A673 (cell line): ENCODE data around the gene CNOT8. TPM values are rescaled to one million over a fixed set of nuclear protein-coding genes. Genes with fewer than 3 reads are reported as not detected.

Source experiments
- BruUV-seq: library from RNA; stranded (reverse); fragments of 400-500 nt; replicated peaks from 2 replicates; lab custom pipeline; 2021; lab: Mats Ljungman, UMichigan
- CTCF ChIA-PET: fragments of 300-600 bp; sonication (Branson Sonifier 250); formaldehyde crosslinking; loops from one replicate; lab custom pipeline; 2022; ENCODE audit warnings: antibody characterized with exemption; lab: Charles Lee
- POLR2A ChIA-PET: fragments of 300-600 bp; sonication (Branson Sonifier 250); formaldehyde crosslinking; loops from one replicate; lab custom pipeline; 2022; ENCODE audit warnings: antibody characterized with exemption; ENCODE audit not compliant: low non-redundant PET; lab: Charles Lee
- DNase-seq: peaks from one replicate; pipeline ENCODE4 v3.0.0-alpha.2; 2015; ENCODE audit warnings: low spot score
- H3K27ac ChIP-seq: fragments of 200-600 bp; sonication (generic); 2 replicates; pipeline ENCODE4 v1.5.1; 2016; ENCODE audit warnings: mixed run types, low read depth, mild to moderate bottlenecking, mixed read lengths, antibody characterized with exemption, low read length; ENCODE audit not compliant: poor library complexity, severe bottlenecking
- H3K27me3 ChIP-seq: fragments of 200-600 bp; sonication (generic); replicated peaks from 2 replicates; pipeline ENCODE4 v1.6.1; 2017; ENCODE audit warnings: mixed run types, low read depth, mild to moderate bottlenecking, mixed read lengths, antibody characterized with exemption, low read length; ENCODE audit not compliant: insufficient read depth, poor library complexity
- H3K36me3 ChIP-seq: fragments of 200-600 bp; sonication (generic); 2 replicates; pipeline ENCODE4 v1.6.1; 2016; ENCODE audit warnings: mixed run types, mild to moderate bottlenecking, mixed read lengths, antibody characterized with exemption, low read length; ENCODE audit not compliant: insufficient read depth, poor library complexity, severe bottlenecking
- H3K4me1 ChIP-seq: fragments of 200-600 bp; sonication (generic); 2 replicates; pipeline ENCODE4 v1.6.1; 2017; ENCODE audit warnings: mixed run types, mild to moderate bottlenecking, mixed read lengths, antibody characterized with exemption, low read length; ENCODE audit not compliant: insufficient read depth, poor library complexity, severe bottlenecking
- H3K4me3 ChIP-seq: fragments of 200-600 bp; sonication (generic); 2 replicates; pipeline ENCODE4 v1.5.1; 2016; ENCODE audit warnings: low read depth, mixed run types, mild to moderate bottlenecking, mixed read lengths, low read length; ENCODE audit not compliant: poor library complexity, severe bottlenecking
- H3K9me3 ChIP-seq: fragments of 200-600 bp; sonication (generic); 2 replicates; pipeline ENCODE4 v1.6.1; 2016; ENCODE audit warnings: mixed run types, low read depth, mild to moderate bottlenecking, mixed read lengths, antibody characterized with exemption, low read length; ENCODE audit not compliant: poor library complexity, severe bottlenecking
- EZH2 ChIP-seq: fragments of 200-600 bp; sonication (generic); IDR thresholded peaks from 2 replicates; pipeline ENCODE4 v1.6.1; 2017; ENCODE audit warnings: borderline replicate concordance, low read depth, mild to moderate bottlenecking, mixed read lengths, antibody characterized with exemption, low read length; ENCODE audit not compliant: poor library complexity, severe bottlenecking
- intact Hi-C: fragments of 100-400 bp; cut with micrococcal nuclease; formaldehyde crosslinking; loops from one replicate; pipeline ENCODE4 v1.10.0; 2022; ENCODE audit not compliant: unreplicated experiment
- total RNA-seq: library from RNA; stranded (reverse); gene quantifications from 2 replicates; pipeline ENCODE4 v1.2.3, GENCODE V29; 2021
- TF ChIP-seq, protein P1 (sequence below): fragments of 300-800, 200-600 bp; sonication (generic); conservative IDR thresholded peaks from 2 replicates; pipeline ENCODE4 v1.5.1; 2017; ENCODE audit warnings: low read depth, mild to moderate bottlenecking, antibody characterized with exemption, low read length, moderate library complexity, mixed read lengths

CNOT8 gene
- total RNA-seq, 1 experiment from 2014 or later, result 45.2 TPM

DNA sequence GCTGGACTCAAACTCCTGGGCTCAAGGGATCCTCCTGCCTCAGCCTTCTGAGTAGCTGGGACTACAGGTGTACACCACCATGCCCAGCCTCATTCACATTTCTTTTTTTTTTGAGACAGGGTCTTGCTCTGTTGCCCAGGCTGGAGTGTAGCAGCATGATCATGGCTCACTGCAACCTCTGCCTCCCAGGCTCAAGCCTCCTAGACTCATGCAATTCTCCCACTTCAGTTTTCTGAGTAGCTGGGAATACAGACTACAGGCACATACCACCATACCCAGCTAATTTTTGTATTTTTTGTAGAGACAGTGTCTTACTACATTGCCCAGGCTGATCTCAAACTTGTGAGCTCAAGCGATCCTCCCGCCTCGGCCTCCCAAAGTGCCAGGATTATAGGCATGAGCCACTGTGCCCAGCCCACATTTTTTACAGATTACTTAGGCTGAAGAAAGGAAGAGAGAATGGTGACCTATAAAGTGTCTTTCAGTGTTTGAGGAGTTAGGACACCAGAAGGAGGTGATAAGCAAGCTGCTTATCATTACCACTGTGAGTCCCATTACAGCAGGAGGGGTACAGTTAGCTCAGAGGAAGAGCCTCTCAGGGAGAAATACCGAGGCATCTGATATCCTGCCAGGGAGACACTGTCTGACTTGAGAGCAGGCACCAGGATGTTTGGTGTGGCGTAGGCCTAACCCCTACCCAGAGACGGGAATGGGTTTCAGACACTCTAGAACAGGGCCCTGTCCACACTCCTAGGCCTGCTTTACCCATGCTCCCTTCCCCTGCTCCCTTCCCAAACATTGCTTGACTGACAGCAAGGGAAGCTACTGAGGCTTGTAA, 17.8 kb upstream of the CNOT8 start:
- H3K27ac ChIP-seq, result no peak overlapping the region
- H3K4me1 ChIP-seq, result no peaks in the 10 kb centered on the region
- TF ChIP-seq, protein P1, sequence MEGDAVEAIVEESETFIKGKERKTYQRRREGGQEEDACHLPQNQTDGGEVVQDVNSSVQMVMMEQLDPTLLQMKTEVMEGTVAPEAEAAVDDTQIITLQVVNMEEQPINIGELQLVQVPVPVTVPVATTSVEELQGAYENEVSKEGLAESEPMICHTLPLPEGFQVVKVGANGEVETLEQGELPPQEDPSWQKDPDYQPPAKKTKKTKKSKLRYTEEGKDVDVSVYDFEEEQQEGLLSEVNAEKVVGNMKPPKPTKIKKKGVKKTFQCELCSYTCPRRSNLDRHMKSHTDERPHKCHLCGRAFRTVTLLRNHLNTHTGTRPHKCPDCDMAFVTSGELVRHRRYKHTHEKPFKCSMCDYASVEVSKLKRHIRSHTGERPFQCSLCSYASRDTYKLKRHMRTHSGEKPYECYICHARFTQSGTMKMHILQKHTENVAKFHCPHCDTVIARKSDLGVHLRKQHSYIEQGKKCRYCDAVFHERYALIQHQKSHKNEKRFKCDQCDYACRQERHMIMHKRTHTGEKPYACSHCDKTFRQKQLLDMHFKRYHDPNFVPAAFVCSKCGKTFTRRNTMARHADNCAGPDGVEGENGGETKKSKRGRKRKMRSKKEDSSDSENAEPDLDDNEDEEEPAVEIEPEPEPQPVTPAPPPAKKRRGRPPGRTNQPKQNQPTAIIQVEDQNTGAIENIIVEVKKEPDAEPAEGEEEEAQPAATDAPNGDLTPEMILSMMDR, result no peak
- no peak for TF ChIP-seq EZH2
- no TSS peak for BruUV-seq
- intact Hi-C loops, result no loop called here
- ChIA-PET POLR2A (no interaction called here), CTCF (no interaction called here)
- no peaks in the 10 kb centered on the region for H3K9me3 ChIP-seq
- DNase-seq, result no peak
- no peaks in the 10 kb centered on the region for H3K36me3 ChIP-seq
- no peak overlapping the region for H3K4me3 ChIP-seq
- H3K27me3 ChIP-seq, result no peaks in the 10 kb centered on the region

DNA sequence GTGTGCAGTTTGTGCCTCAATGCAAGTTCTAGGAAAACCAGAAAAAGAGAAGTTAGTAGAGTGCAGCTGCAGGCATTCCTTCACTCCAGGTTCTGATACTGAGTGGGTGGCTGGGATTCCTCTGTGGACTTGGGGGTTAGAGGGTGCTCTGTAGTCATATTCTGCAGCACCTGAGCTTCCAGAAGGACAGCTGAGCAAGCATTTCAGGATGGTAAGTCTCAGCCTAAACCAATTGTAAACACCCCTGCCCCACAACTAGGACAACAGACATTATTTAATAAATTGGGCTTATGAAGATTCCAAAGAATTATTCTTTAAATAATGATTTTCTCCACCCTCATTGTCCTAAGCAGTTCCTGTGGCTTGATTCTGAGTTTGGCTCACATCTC, 17.2 kb upstream of the CNOT8 start:
- TF ChIP-seq, protein P1, result no peak
- TF ChIP-seq EZH2, result no peak
- intact Hi-C loops, result no loop called here
- H3K27me3 ChIP-seq, result no peaks in the 10 kb centered on the region
- no TSS peak for BruUV-seq
- H3K36me3 ChIP-seq, result no peaks in the 10 kb centered on the region
- H3K4me1 ChIP-seq, result no peaks in the 10 kb centered on the region
- ChIA-PET POLR2A (no interaction called here), CTCF (no interaction called here)
- H3K9me3 ChIP-seq, result no peaks in the 10 kb centered on the region
- DNase-seq, result no peak
- H3K4me3 ChIP-seq, result no peak overlapping the region
- no peak overlapping the region for H3K27ac ChIP-seq

DNA sequence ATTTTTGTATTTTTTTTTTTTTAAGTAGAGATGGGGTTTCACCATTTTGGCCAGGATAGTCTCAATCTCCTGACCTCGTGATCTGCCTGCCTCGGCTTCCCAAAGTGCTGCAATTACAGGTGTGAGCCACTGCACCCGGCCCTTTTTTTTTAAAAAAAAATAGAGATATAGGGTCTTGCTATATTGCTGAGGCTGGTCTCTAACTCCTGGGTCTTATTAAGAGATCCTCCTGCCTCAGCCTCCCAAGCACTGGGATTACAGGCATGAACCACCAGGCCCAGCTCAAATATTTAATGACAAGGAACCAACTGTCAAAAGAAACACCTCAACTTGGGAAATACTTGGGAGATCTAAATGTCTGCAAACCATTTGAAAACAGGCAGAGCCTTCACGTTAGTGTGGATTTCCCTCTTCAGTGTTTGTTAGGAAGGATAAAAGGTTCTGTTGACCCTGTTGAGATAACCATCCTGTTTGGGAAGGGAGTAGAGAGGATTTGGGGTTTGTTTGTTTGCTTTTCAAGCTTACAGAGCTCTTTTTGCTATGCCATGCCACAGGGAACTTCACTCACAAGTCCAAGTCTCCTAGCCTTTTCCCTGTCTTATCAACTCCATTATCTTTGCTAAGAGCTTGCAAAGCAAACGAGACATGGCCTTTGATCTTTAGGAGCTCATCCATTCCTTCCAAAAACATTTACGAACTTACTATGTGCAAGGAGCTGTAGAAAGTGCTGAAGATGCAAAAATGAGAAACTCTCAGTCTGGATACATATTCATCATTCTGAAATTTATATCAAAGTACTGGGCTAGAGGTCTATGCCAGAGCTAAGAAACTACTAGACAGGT, 15.5 kb upstream of the CNOT8 start:
- ChIA-PET CTCF (no interaction called here), POLR2A (no interaction called here)
- TF ChIP-seq EZH2, result no peak
- BruUV-seq, result no TSS peak
- intact Hi-C loops, result no loop called here
- H3K27me3 ChIP-seq, result no peaks in the 10 kb centered on the region
- H3K4me1 ChIP-seq, result no peaks in the 10 kb centered on the region
- no peak for DNase-seq
- no peaks in the 10 kb centered on the region for H3K9me3 ChIP-seq
- H3K27ac ChIP-seq, result no peak overlapping the region
- H3K36me3 ChIP-seq, result no peaks in the 10 kb centered on the region
- H3K4me3 ChIP-seq, result no peak overlapping the region
